HG02588 (cell line): ENCODE results near the gene MYO1C.
"Not testable (repeated sequence)": the region's sequence is repeated elsewhere in the genome, so short reads cannot be mapped to it uniquely, and the experiment has no call there.

Experiments used
- ATAC-seq: cut with Tn5 transposase; IDR thresholded peaks from one replicate; pipeline ENCODE4 v1.9.1; 2021; ENCODE audit warnings: mild to moderate bottlenecking, moderate library complexity; ENCODE audit not compliant: unreplicated experiment

MYO1C gene

DNA sequence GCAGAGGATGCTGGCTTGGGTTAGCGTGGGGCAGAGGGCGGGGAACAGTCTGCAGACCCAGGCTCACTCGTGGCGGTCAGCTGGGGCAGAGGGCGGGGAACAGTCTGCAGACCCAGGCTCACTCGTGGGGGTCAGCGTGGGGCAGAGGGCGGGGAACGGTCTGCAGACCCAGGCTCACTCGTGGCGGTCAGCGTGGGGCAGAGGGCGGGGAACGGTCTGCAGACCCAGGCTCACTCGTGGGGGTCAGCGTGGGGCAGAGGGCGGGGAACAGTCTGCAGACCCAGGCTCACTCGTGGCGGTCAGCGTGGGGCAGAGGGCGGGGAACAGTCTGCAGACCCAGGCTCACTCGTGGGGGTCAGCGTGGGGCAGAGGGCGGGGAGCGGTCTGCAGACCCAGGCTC, 16.2 kb upstream of the MYO1C start:
- ATAC-seq = not testable (repeated sequence)

DNA sequence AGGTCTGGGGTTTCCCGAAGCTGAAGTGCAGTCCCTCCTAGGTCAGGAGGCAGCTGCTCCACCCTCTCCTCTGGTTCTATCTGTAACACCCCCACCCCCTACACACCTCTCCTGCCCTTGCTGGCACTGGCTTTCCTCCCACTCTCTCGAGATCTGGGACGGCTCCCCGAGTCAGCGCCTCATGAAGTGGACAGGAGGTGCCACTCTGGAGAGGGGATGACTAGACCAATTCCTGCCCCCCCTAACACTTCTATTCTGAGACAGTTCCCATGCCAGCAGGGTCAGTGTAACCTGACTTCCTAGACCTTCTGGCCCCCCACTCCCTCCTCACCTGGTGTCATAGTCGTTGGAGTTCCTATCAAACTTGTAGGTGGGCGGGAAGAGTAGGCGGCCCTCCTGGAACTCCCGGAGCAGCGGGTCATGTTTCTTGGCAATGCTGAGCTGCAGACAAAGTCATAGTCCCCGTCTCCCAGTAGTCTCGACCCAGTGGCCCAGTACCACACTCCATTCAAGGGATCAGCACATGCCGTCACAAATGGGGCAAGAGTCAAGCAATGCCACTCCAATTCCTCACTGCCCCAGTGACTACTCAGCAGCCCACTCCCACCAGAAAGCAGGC, 14.3 kb upstream of the MYO1C start:
- no peak for ATAC-seq

GRCh38 chr17:1505586-1505985, 13.1 kb upstream of the MYO1C start:
- ATAC-seq = no peak

DNA sequence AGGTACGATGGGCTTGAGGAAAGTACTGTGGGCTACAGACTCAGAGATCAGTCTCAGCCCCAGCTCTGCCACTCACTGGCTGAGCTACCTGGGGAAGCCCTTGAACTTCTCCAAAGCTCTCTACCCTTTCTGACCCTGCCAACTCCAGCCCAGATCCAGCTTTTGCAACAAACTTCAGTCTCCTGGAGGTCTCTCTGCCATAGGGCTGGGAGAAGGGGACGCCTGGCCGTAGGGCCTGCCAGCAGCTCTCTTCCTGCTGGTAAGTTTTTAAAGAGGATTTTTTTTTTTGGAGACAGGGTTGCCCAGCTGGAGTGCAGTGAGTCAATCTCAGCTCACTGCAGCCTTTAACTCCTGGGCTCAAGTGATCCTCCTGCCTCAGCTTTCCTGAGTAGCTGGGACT, 12.4 kb upstream of the MYO1C start:
- no peak for ATAC-seq

GRCh38 chr17:1503699-1504098, 11.2 kb upstream of the MYO1C start:
- no peak for ATAC-seq

DNA sequence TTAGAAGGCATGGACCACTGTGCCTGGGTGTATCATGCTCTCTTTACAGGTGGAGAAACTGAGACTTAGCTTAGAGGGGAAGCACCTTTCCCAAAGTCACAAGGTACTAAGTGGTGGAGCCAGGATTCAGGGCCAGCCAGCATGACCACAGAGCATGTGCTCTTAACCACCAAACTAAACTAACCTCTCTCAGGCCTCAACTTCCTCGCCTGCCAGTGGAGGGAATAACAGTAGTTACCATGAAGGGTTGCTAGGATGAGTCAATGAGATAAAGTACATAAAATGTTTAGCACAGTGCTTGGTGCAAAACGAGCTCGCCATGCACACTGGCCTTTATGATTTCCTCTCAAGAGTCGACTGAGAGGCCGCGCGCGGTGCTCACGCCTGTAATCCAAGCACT, 6.4 kb upstream of the MYO1C start:
- ATAC-seq = no peak

- ATAC-seq = no peak
These were observed 5.7 kb upstream of the MYO1C start for GRCh38 chr17:1498233-1498632.

DNA sequence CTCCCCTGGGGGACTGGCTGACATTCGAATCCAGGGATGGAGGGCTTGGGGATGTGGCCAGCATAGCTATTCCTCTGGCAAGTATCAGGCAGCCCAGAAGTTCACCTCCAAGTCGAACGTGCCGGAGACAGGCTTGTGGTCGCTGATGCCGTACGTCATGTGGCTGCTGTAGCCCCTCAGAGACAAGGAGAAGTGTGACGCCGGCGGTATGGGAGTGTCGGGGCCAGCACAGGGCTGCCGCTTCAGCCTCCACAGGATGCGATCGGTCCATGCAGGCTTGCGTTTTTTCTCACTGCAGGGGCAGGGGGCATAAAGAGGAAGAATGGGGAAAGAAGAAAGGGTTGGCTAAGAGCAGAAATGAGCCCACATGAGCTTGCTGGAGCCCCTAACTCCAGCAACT, 5.3 kb upstream of the MYO1C start:
- no peak for ATAC-seq

GRCh38 chr17:1496869-1497268, 4.4 kb upstream of the MYO1C start:
- ATAC-seq = no peak

DNA sequence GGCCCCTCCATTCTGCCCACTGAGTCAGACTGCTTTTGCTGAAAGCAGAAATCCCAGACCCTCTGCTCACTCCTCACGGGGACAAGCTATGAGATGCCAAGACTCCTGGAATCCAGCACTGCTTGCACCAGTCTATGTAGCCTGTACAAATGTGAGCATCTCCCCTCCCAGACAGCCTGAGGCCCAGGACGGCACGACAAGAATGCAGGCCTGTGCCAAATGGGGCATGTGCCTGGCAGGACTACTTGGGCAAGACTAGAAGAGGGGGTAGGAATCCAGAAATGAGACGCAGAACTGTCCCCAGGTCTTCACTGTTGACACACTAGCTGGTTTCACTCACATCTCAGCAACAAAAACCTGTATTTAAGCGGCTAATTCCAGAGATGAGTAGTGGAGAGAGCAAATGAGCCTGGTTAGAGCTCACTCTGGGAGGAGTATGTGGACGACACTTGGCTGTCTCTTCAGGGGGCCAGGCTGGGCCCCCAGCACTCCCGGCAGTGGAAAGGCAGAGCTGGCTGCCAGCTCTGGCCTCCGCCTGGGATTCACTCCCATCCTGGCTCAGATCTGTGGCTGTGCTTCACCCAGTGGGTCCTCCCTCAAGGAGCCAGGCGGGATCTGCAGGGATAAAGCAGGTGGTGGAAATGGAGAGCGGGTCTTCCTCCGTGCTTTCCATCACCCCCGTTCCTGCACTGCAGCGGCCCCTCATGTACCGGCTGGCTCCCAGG, 2.9 kb upstream of the MYO1C start:
- ATAC-seq = no peak

DNA sequence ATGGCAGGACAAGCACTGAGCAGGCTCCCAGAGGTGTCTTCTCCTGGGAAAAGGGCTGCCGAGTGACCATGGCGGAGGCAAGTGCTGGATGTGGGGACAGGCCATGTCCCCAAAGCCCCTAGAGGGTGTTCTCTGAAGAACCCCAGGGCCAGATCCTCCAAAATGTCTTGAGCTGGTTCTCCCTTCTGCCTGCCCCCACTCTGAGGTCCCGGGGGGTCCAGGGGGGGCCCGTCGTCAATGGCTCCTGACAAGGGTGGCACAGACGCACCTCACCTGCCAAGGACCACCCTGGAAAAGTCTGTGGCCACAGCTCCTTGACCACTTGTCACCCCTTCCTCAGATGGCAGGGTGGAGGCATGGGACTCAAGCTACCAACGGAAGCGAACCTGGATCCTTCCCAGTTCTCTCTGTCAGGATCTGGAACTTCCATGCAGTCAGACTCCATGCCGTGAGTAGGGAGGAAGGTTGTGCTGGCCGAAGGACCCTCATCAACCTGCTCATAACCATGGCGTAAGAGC, 2.3 kb upstream of the MYO1C start:
- ATAC-seq = no peak

DNA sequence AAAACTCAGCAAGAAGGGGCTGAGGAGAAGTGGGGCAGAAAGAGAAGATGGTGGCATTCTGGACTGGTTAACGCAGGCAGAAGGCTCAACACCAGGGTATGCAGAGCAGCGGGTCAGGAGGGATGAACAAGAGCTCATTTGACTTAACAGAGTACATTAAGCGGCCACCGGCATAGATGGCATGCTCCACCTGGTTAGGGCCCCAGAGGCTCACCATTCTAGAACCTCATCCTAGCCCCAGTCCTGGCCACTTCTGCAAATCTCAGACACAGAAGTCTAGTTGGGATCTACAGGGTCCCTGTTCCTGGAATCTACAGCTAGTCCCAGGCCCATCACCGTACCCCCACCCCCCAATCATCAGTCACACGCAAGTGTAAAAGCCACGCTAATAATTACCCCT, 1.7 kb upstream of the MYO1C start:
- no peak for ATAC-seq

DNA sequence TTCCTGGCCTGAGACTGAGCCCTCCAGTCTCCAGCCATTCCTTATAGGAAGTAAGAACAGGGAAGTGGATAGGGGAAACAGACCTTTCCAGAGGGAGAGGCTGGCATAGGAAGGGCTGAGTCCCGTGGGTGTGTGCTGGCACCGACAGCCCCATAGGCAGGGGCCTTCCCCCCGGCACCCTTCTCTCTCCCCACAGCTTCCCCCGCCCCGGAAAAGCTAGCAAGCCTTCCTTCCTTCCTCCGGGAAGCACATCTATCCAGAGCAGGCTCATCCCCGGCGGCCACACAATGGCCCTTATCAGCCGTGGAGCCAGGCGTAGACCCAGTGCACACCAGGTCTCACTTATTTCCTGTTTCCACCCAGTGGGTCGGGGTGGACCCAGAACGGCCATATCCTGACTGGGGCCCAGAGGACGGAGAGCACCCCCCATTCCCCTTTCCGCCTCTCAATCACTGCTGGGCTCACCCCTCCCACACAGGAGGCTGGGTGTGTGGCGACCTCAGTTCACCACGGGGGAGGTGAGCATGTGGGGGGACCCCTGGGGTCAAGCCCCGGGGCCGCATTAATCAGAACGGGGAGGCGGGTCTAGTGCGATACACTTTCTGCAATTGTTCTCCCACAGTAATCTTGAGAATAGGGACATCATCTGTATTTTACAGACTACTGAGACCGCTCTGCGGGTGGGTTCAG, 950 bp upstream of the MYO1C start:
- no peak for ATAC-seq

- ATAC-seq = peak; percentile 35
These were observed 840 bp downstream of the MYO1C start for GRCh38 chr17:1491443-1492248.

DNA sequence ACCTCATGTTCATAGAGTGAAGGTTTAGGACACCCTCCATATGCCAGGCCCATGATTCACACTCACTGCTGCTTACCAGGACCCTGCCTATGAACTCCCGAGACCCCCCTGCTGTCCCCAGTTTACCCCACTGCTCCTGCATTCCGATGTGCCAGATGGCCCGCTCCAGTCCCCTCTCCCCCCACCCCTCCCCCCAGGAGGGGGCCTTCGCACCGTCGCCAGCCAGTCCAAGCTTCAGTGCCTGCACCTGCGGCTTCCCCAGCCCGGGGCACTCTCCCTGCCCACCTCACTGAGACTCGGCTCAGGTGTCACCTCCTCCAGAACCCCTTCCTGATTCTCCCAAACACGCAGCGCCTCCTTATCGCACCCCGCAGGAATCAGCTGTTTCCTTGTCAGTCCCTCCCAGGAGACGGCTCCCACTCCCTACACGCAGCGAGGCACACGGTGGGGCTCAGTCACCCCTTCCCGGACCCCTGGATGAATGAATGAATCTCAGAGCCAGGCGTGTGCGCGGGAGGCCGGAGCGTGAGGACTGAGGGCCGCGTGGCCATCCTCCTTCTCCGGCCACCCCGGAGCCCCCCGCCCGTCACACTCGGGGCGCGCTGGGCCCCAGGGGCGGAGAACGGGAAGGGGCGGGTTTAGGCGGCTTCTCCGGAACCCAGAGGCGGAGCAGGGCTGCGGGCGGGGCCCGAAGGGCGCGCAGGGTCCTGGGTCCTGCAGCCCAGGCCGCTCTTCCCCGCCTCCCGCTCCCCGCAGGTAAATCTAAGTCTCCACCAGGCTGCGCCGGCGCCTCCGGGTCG, 1.6 kb downstream of the MYO1C start:
- peak; percentile 39 for ATAC-seq

DNA sequence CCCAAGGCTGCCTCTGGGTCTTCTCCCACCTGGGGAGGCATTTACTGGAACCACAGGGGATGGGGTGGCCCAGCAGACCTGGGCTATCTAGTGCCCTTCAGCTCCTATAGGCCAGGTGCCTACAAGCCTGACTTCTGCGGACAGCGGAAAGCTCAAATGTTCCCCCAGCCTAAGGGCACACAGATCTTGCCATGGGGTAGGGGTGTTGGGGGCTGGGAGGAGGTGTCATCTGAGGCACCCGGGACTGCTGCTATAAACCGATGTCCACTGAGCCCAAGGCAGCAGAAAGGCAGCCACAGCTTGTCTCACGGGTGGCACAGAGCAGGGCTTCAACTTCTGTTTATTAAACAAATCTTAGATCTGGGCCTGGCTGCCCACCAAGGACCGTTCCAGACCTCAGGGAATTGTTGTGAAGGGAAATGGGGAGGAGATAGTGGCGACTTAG, 3.6 kb downstream of the MYO1C start:
- ATAC-seq = no peak

- peak; percentile 20 for ATAC-seq
These were observed 4.3 kb downstream of the MYO1C start for GRCh38 chr17:1487939-1488825.

DNA sequence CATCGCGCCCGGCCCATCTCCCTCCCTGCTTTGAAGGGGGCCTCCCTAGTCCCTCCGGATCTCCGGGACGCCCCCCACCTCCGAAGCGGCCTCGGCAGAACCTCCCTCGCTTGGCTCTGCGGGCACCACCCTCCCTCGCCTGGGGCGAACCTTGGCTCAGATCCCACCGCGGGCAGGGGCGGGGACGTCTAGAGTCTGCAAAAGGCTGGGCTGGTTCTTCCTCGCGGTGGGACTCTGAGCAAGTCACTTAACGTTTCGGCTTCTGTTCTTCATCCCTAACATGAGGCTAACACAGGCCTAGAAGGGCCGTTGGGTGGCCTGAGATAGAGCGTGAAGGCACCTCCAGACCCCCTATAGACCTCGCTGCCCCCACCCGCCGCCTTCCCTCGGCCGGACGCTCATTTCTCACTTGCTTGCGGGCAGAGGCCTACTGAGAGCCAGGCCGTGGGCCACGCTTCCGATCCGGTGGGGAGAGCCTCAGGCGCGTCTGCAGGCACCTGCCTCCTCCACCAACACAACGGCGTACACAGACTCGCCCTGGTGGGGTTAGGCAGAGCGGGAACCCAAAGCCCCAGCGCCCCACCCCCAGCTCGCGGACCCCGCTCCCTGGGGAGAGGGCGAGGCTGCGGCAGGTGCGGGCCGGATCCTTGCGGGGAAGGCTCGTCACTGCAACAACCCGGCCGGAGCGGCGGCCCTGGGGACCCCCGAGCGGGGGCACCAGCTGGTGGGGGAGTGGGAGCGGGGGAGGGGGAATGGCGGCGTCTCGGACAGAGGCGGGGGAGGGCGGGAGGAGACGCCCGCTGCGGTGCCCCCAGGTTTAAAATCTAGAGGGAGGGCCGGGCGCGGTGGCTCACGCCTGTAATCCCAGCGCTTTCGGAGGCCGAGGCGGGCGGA, 5.4 kb downstream of the MYO1C start:
- no peak for ATAC-seq
